Measurements from ENCODE around the gene GSE1. TPM values are rescaled to one million over a fixed set of nuclear protein-coding genes. Genes with fewer than 3 reads are reported as not detected.

Gene GSE1
- total and polyA plus RNA-seq, 2 of the 13 experiments (the other 11 are each of a cell fraction or from before 2014, with no cell fraction given) = 16.1 to 31.2 TPM

- peaks cover 95% of the 10 kb centered on the region; the same call in 1 of the 2 replicates for H4K20me1 ChIP-seq (ENCODE audit: insufficient read depth, low read length)
- no peak overlapping the region for H3K9ac ChIP-seq (ENCODE audit: insufficient read depth, low read depth, low read length)
- no peak overlapping the region for H2AFZ ChIP-seq (ENCODE audit: low read length)
- H3K9me3 ChIP-seq (ENCODE audit: low read length) = peaks cover 12% of the 10 kb centered on the region
- in situ Hi-C loops (cut with HindIII; ENCODE audit: extremely low pct_ligation_motif_present, low pct_unique_long_range_greater_than_20kb) (no loop called here), intact Hi-C loops (cut with micrococcal nuclease; ENCODE audit: unreplicated experiment) (no loop called here)
- H3K27me3 ChIP-seq (ENCODE audit: control insufficient read depth in 1 of 2, insufficient read depth in 2 of 2, low read length in 2 of 2) = no peaks in the 10 kb centered on the region
- ATAC-seq (no peak), FAIRE-seq (no peak), DNase-seq (ENCODE audit: low spot score) (no peak)
- TF ChIP-seq SP1 (IDR thresholded peaks at IDR 0.05) (no peak), SP1 (CRISPR knock-in tag; IDR thresholded peaks at IDR 0.05) (no peak), AGO2 (optimal IDR thresholded peaks at IDR 0.05; ENCODE audit: low read depth, low read length) (peak; percentile 7), KDM4B (CRISPR knock-in tag; IDR thresholded peaks at IDR 0.05) (no peak)
- H3K4me1 ChIP-seq (ENCODE audit: insufficient read depth, low read length) = 0 out of 2 replicates have a peak, but pooled peaks cover 5% of the 10 kb centered on the region
- peaks cover 28 to 49% of the 10 kb centered on the region in 2 experiments for H3K36me3 ChIP-seq (replicated peaks in 1 of 2; ENCODE audit: control insufficient read depth in 1 of 2, insufficient read depth in 2 of 2, low read length in 2 of 2)
- no peak overlapping the region for H3K4me3 ChIP-seq (replicated peaks in 1 of 3; ENCODE audit: insufficient read depth in 1 of 3, low read depth in 2 of 3, low read length in 3 of 3)
- H3K27ac ChIP-seq (ENCODE audit: extremely low read length, insufficient read depth, low read length) = no peak overlapping the region
- no peak overlapping the region for H3K4me2 ChIP-seq (ENCODE audit: low read depth, low read length)
- ChIA-PET POLR2A (no interaction called here), CTCF (ENCODE audit: low intra/inter-chr PET ratio, low total read pairs) (no interaction called here)
- BruUV-seq (replicated peaks) = no TSS peak
- H3K79me2 ChIP-seq (ENCODE audit: insufficient read depth, low read length) = peaks cover 86% of the 10 kb centered on the region
- 96% methylated on average over 5 of the region's 11 CpGs for WGBS (ENCODE audit: low lambda C conversion rate)
These were observed 18.1 kb downstream of the GSE1 start for GRCh38 chr16:85631230-85631629.

- ATAC-seq (no peak), FAIRE-seq (no peak), DNase-seq (ENCODE audit: low spot score) (no peak)
- Histone ChIP-seq H3K27ac (ENCODE audit: extremely low read length, insufficient read depth, low read length) (no peak overlapping the region), H3K4me3 (replicated peaks in 1 of 3; ENCODE audit: insufficient read depth in 1 of 3, low read depth in 2 of 3, low read length in 3 of 3) (no peak overlapping the region), H3K9ac (ENCODE audit: insufficient read depth, low read depth, low read length) (no peak overlapping the region), H2AFZ (ENCODE audit: low read length) (no peak overlapping the region), H4K20me1 (ENCODE audit: insufficient read depth, low read length) (peaks cover 95% of the 10 kb centered on the region; the same call in 1 of the 2 replicates), H3K27me3 (ENCODE audit: control insufficient read depth in 1 of 2, insufficient read depth in 2 of 2, low read length in 2 of 2) (no peaks in the 10 kb centered on the region), H3K79me2 (ENCODE audit: insufficient read depth, low read length) (peaks cover 85% of the 10 kb centered on the region), H3K36me3 (replicated peaks in 1 of 2; ENCODE audit: control insufficient read depth in 1 of 2, insufficient read depth in 2 of 2, low read length in 2 of 2) (peaks cover 32 to 55% of the 10 kb centered on the region in 2 experiments), H3K9me3 (ENCODE audit: low read length) (peaks cover 12% of the 10 kb centered on the region), H3K4me2 (ENCODE audit: low read depth, low read length) (no peak overlapping the region), H3K4me1 (ENCODE audit: insufficient read depth, low read length) (no peaks in the 10 kb centered on the region)
- in situ Hi-C loops (cut with HindIII; ENCODE audit: extremely low pct_ligation_motif_present, low pct_unique_long_range_greater_than_20kb) = no loop called here
- WGBS (ENCODE audit: low lambda C conversion rate) = 94% methylated on average over 25 of the region's 27 CpGs
- BruUV-seq (replicated peaks) = no TSS peak
- TF ChIP-seq CTCF (CRISPR knock-in tag; IDR thresholded peaks at IDR 0.05) = peak; percentile 59
- TF ChIP-seq STAG1 (CRISPR knock-in tag; IDR thresholded peaks at IDR 0.05) = peak; percentile 41
- TF ChIP-seq ZNF251 (CRISPR knock-in tag; IDR thresholded peaks at IDR 0.05) = no peak
- TF ChIP-seq AGO2 (optimal IDR thresholded peaks at IDR 0.05; ENCODE audit: low read depth, low read length) = peak; percentile 48
- 0 out of 2 replicates have a peak, but pooled peaks have one; percentile 19 for TF ChIP-seq RBFOX2 (IDR thresholded peaks at IDR 0.05; ENCODE audit: low read depth, low read length)
- TF ChIP-seq HNRNPL (IDR thresholded peaks at IDR 0.05; ENCODE audit: low read depth, low read length) = peak; percentile 83; the same call in 1 of the 2 replicates
- TF ChIP-seq ZNF468 (CRISPR knock-in tag; IDR thresholded peaks at IDR 0.05) = no peak
- intact Hi-C loops (cut with micrococcal nuclease; ENCODE audit: unreplicated experiment) = no loop called here
- POLR2A ChIA-PET = no interaction called here
- CTCF ChIA-PET (ENCODE audit: low intra/inter-chr PET ratio, low total read pairs) = no interaction called here
These were observed 18.8 kb downstream of the GSE1 start for GRCh38 chr16:85631802-85632393.
